GM21526 (cell line): ENCODE measurements around the gene ATF6.
"Not testable (repeated sequence)": the region's sequence is repeated elsewhere in the genome, so short reads cannot be mapped to it uniquely, and the experiment has no call there.

Experiments used
- ATAC-seq: cut with Tn5 transposase; IDR thresholded peaks from one replicate; pipeline ENCODE4 v1.9.1; 2021; ENCODE audit warnings: moderate library complexity; ENCODE audit not compliant: unreplicated experiment, low FRiP score

ATF6 gene, protein sequence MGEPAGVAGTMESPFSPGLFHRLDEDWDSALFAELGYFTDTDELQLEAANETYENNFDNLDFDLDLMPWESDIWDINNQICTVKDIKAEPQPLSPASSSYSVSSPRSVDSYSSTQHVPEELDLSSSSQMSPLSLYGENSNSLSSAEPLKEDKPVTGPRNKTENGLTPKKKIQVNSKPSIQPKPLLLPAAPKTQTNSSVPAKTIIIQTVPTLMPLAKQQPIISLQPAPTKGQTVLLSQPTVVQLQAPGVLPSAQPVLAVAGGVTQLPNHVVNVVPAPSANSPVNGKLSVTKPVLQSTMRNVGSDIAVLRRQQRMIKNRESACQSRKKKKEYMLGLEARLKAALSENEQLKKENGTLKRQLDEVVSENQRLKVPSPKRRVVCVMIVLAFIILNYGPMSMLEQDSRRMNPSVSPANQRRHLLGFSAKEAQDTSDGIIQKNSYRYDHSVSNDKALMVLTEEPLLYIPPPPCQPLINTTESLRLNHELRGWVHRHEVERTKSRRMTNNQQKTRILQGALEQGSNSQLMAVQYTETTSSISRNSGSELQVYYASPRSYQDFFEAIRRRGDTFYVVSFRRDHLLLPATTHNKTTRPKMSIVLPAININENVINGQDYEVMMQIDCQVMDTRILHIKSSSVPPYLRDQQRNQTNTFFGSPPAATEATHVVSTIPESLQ

GRCh38 chr1:161766102-161766981 is at the start of gene ATF6:
Gene ATF6, plus strand, starts transcription at chr1:161766320. Its CDS starts 41 bp downstream, at chr1:161766361.
- peak; percentile 45 for ATAC-seq

DNA sequence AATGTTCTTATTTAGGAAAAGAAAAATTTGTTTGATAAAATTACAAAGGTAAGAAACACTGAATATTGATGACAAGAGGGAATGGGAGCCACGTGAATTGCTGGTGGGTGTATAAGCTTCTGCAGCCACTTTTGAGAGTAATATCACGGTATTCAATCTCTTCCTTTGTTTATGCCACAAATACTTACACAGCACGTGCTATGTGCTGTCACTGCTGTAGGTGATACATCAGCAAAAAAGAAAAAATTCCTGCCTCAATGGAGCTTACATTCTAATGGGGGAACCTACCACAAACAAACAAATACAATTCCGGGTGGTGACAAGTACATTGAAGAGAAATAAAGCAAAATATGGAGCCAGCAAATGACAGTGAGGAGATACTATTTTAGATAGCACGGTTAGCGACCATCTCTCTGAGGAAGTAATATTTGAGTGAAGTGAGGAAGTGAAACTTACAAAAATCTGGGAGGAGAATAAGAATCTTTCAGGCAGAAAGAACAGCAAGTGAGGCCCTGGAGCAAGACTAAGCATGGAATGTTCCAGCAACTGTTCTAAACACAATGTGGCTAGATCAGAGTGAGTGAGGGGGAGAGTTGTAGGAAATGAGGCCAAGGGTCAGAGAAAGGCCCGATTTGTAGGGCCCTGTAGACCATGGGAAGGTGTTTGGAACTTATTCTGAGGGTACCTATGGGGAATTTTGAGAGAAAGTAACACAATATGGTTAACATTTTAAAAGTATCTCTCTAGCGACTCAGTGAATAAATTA is 47.4 kb upstream of the ATF6 start:
- ATAC-seq: peak; percentile 41

DNA sequence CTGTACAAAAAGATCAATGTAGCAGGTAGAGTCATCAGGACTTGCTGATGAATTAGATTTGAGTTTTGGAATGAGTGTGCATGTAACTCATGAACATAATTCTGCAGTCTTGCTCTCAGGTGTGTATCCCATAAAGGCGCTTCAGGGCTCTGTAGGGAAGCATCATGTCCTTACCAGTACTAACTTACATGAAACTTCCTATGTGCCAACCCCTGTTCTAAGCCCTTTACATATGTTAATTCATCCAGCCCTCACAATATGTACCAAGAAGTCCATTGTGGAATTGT is 46.9 kb upstream of the ATF6 start:
- peak; percentile 32 for ATAC-seq

DNA sequence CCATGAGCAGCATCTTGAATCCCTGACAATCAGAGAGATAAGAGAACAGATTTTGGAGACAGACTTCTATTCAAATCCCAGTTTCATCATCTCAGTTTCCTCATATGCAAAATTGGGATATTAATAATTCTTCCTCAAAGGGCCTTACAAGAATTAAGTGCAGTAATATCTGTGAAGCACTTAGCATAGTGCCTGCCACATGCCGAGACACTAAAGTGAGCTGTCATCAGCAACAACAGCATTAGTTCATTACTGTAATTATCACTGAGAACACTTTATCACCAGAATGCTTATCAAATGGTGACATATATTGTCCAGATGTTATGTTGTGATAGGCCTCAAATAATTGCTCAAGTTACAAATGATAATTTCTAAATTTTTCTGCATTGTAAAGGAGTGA is 45.7 kb upstream of the ATF6 start:
- ATAC-seq: no peak

GRCh38 chr1:161720956-161721737 is 45.0 kb upstream of the ATF6 start, which contains the start of gene FCRLB:
Gene FCRLB, plus strand, starts transcription at chr1:161721544. Its CDS starts 1,129 bp downstream, at chr1:161722673.
- ATAC-seq: no peak

GRCh38 chr1:161721738-161722343 is 44.3 kb upstream of the ATF6 start:
- no peak for ATAC-seq

DNA sequence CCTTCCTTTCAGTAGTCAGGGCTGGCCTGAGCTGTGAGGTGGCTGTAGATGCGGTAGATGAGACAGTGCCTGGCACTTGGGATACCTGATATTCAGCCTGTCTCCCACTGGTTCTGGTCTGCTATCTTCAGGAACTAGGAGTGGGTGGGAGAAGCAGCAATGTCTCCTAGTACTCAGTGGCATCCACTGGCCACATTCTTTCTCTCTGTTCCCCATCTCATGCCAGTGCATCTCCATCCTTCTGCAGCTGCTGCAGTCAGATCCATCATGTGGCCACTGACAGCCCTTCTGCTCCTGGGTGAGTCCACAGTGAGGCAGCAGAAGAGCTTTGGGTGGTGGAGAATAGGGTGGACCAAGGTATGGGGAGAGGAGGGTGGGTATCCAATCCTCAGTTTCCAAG is 43.7 kb upstream of the ATF6 start:
- no peak for ATAC-seq

GRCh38 chr1:161723459-161724141 is 42.5 kb upstream of the ATF6 start:
- no peak for ATAC-seq

DNA sequence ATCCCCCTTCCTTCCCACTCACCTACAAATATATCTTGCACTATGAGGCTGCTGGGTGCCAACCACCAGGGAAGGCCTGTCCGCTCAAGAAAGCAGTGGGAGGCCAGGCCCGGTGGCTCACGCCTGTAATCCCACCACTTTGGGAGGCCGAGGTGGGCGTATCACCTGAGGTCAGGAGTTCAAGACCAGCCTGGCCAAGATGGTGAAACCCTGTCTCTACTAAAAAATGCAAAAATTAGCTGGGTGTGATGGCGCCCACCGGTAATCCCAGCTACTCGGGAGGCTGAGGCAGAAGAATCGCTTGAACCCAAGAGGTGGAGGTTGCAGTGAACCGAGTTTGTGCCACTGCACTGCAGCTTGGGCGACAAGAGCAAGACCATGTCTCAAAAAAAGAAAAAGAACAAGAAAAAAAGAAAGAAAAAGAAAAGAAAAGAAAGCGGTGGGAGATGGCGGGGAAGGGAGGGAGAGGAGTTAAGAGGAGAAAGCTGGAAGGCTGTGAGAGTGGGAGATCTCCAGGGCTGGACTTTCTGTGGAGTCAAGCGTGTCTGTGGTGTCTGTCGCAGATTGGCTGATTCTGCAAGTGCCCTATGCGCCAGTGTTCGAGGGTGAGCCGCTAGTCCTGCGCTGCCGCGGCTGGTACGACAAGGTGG is 40.7 kb upstream of the ATF6 start:
- ATAC-seq: not testable (repeated sequence)

GRCh38 chr1:161725908-161726472 is 40.1 kb upstream of the ATF6 start:
- peak; percentile 19 for ATAC-seq

DNA sequence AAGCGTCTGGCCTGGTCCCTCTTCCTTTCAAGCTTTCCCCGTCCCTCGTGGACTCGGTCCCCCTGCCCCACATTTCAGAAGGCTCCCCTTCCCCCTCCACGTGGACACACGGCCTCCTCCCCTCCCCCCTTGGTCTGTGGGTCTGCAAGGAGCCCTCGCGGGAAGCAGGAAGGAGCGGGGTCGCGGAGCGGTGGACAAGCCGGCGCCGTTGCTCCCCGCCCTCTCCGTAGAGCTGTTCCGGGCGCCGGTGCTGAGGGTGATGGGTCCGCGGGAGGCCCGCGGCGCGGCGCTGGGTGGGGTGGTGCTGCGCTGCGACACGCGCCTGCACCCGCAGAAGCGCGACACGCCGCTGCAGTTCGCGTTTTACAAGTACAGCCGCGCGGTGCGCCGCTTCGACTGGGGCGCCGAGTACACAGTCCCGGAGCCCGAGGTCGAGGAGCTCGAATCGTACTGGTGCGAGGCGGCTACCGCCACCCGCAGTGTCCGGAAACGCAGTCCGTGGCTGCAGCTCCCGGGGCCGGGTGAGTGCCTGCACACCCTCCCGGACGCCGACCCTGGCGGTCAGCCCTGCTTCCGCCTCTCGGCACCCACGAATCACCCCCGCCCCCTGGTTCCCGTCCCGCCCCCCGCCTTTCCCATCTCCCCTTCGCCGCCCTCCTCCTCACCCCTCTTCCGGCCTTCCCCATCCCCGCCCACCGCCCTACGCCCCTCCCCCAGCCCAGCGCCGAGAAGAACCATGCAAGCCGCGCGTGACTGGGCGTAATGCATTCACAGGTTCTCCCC is 39.5 kb upstream of the ATF6 start:
- peak; percentile 38 for ATAC-seq

- peak; percentile 22 for ATAC-seq
These were observed 38.7 kb upstream of the ATF6 start for GRCh38 chr1:161727256-161727924.

- ATAC-seq: no peak
These were observed 37.5 kb upstream of the ATF6 start for GRCh38 chr1:161728376-161729226.

DNA sequence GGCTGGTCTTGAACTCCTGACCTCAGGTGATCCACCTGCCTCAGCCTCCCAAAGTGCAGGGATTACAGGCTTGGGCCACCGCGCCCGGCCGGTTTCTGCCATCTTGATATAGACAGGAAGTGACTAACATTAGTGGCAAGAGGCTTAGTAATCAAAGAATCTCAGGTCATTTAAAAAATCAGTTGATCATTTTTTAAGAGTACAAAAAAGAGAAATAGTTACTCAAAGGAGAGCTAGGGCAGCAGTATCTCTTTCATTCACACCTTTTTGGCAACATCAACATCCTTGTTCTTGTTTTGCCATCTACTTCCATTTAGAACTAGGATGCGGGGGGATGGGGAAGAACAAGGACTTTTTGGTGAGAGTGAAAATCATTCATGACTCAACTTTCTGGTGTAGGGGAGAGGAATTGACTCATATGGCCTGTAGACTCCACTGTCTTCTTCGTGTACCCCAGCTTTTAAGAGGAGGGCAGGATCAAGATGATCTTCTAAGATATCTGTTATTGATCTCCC is 36.0 kb upstream of the ATF6 start:
- ATAC-seq: no peak

DNA sequence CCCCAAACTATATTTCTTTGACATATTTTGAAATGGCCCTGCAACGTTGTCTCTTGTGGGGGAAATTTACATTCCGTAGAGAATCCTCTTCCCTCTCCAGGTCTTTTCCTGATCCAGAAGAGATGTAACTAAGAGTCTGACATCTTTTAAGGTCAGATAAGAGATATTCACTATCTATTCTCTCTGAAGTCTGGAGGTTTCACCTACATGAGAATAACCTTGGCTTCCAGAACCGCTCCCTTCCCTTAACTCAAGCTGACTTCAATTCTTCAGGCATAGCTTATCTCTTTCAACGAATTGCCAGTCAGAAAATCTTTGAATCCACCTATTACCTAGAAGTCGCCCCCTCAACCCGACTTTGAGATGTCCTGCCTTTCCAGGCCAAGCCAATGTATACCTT is 34.9 kb upstream of the ATF6 start:
- ATAC-seq: no peak
